ENCODE measurements around the gene SLC25A41. TPM values are rescaled to one million over a fixed set of nuclear protein-coding genes. Genes with fewer than 3 reads are reported as not detected.

The SLC25A41 gene
- total and polyA plus RNA-seq, 2 of the 8 experiments (the other 6 are each of a cell fraction or from before 2014, with no cell fraction given): 0.50 TPM; not detected in 1

- Histone ChIP-seq H3K9ac (replicated peaks in 1 of 4; ENCODE audit: extremely low read depth in 1 of 4, low read depth in 3 of 4, low read length in 3 of 4) (no peak overlapping the region), H2BK20ac (ENCODE audit: low read length) (no peak overlapping the region), H3K36me3 (ENCODE audit: control insufficient read depth in 2 of 4, insufficient read depth in 4 of 4, low read length in 3 of 4) (peaks cover 5 to 30% (median 10%) of the 10 kb centered on the region in 4 experiments; a peak in 7 of 8 replicates), H3K9me3 (ENCODE audit: insufficient read depth in 2 of 2, low read depth in 1 of 2, low read length in 1 of 2) (peaks cover 0 to 8% of the 10 kb centered on the region in 2 experiments; a peak in 1 of 4 replicates), H2BK15ac (ENCODE audit: low read length) (no peak overlapping the region), H3K79me2 (ENCODE audit: control insufficient read depth in 1 of 2, insufficient read depth in 2 of 2, low read length in 2 of 2) (no peaks in the 10 kb centered on the region), H2BK5ac (ENCODE audit: low read depth, low read length) (no peak overlapping the region), H4K91ac (replicated peaks; ENCODE audit: insufficient read length, low read length) (no peak overlapping the region), H3K4me2 (ENCODE audit: insufficient read depth in 1 of 2, low read depth in 2 of 2, low read length in 2 of 2) (no peak overlapping the region), H3K18ac (ENCODE audit: extremely low read depth, low read length) (no peak overlapping the region), H3K56ac (replicated peaks; ENCODE audit: insufficient read length, low read depth, low read length) (no peak overlapping the region), H3K4me1 (replicated peaks in 1 of 4; ENCODE audit: control insufficient read depth in 3 of 4, insufficient read depth in 4 of 4, low read length in 3 of 4) (no peaks in the 10 kb centered on the region), H4K5ac (ENCODE audit: insufficient read length, low read depth, low read length) (no peak overlapping the region), H3K23me2 (ENCODE audit: low read depth, low read length) (no peaks in the 10 kb centered on the region), H3K27ac (ENCODE audit: low read depth, low read length) (no peak overlapping the region), H2BK120ac (replicated peaks; ENCODE audit: low read depth, low read length) (no peak overlapping the region), H2AFZ (ENCODE audit: low read length) (no peak overlapping the region), H2BK12ac (ENCODE audit: low read depth, low read length) (no peak overlapping the region), H3K14ac (ENCODE audit: insufficient read length) (no peak overlapping the region), H3K4me3 (ENCODE audit: extremely low read depth in 1 of 4, insufficient read depth in 2 of 4, low read depth in 3 of 4, low read length in 4 of 4) (no peak overlapping the region), H4K8ac (ENCODE audit: extremely low read depth, insufficient read depth, low read length) (no peak overlapping the region; the same call in 1 of the 2 replicates), H3K27me3 (replicated peaks in 1 of 4; ENCODE audit: control insufficient read depth in 3 of 4, extremely low read depth in 1 of 4, insufficient read depth in 3 of 4, low read length in 3 of 4) (no peaks in the 10 kb centered on the region), H4K20me1 (replicated peaks in 1 of 2; ENCODE audit: control insufficient read depth in 1 of 2, insufficient read depth in 2 of 2, low read length in 2 of 2) (no peaks in the 10 kb centered on the region), H3K79me1 (ENCODE audit: low read depth, low read length) (no peaks in the 10 kb centered on the region), H2AK5ac (ENCODE audit: low read depth, low read length) (no peak overlapping the region), H3K23ac (ENCODE audit: insufficient read length) (no peak overlapping the region), H3K4ac (replicated peaks; ENCODE audit: insufficient read length, low read depth, low read length) (no peak overlapping the region)
- no peak for TF ChIP-seq MAX (IDR thresholded peaks at IDR 0.05)
- DNase-seq (ENCODE audit: low read depth in 1 of 2, low spot score in 2 of 2): no peak
- FAIRE-seq: no peak
- WGBS, 2 experiments (ENCODE audit: extremely low coverage in 1 of 2, insufficient coverage in 1 of 2, insufficient read length in 1 of 2, insufficient replicate concordance in 2 of 2, low coverage in 1 of 2, low lambda C conversion rate in 2 of 2, missing lambda C conversion rate in 1 of 2): 84% methylated on average over 19 of the region's 19 CpGs; no CpG with 5 or more reads in 1 of the 2 experiments
- POLR2A ChIA-PET (ENCODE audit: partially characterized antibody): interaction anchor here (1.2 kb wide), 1 partner anchor 9 kb away, joined by 4 read pairs; no protein-coding TSS in a partner anchor
- CTCF ChIA-PET (ENCODE audit: partially characterized antibody): interaction anchor here (0.9 kb wide), 1 partner anchor 13 kb away, joined by 5 read pairs; no protein-coding TSS in a partner anchor
Observed at GRCh38 chr19:6452223-6452614, 18.7 kb upstream of the SLC25A41 start.

All from H1 (cell line).